MM.1S (cell line): Measurements from ENCODE around the gene CC2D2B.

Experiments
- DNase-seq: peaks from one replicate; pipeline ENCODE4 v3.0.0-alpha.2; 2015
- H2AFZ ChIP-seq: fragments of 300-600 bp; sonication (generic); 2 replicates; pipeline ENCODE4 v1.6.0; 2016; ENCODE audit warnings: antibody characterized with exemption, low read length
- H3F3A ChIP-seq: fragments of 300-600 bp; sonication (generic); 2 replicates; pipeline ENCODE4 v1.6.1; 2016; ENCODE audit warnings: mild to moderate bottlenecking, antibody characterized with exemption, low read length, moderate library complexity, mixed read lengths; ENCODE audit not compliant: insufficient read depth
- H3K27ac ChIP-seq: fragments of 300-600 bp; sonication (generic); 2 replicates; pipeline ENCODE4 v1.5.1; 2016; ENCODE audit warnings: mild to moderate bottlenecking, low read length
- H3K27me3 ChIP-seq: fragments of 300-600 bp; sonication (generic); replicated peaks from 2 replicates; pipeline ENCODE4 v1.6.0; 2016; ENCODE audit warnings: low read length; ENCODE audit not compliant: insufficient read depth
- H3K36me3 ChIP-seq: fragments of 300-600 bp; sonication (generic); replicated peaks from 2 replicates; pipeline ENCODE4 v1.6.1; 2016; ENCODE audit warnings: mild to moderate bottlenecking, low read length, mixed read lengths; ENCODE audit not compliant: insufficient read depth
- H3K4me1 ChIP-seq: fragments of 300-600 bp; sonication (generic); 2 replicates; pipeline ENCODE4 v1.6.1; 2016; ENCODE audit warnings: low read length, mixed read lengths
- H3K4me2 ChIP-seq: fragments of 300-600 bp; sonication (generic); 2 replicates; pipeline ENCODE4 v1.6.0; 2016; ENCODE audit warnings: low read depth, low read length
- H3K4me3 ChIP-seq: fragments of 300-600 bp; sonication (generic); 2 replicates; pipeline ENCODE4 v1.5.1; 2016; ENCODE audit warnings: low read length, mixed read lengths
- H3K79me2 ChIP-seq: fragments of 300-600 bp; sonication (generic); 2 replicates; pipeline ENCODE4 v1.6.1; 2016; ENCODE audit warnings: mixed run types, low read length, mixed read lengths
- H3K9ac ChIP-seq: fragments of 300-600 bp; sonication (generic); 2 replicates; pipeline ENCODE4 v1.6.1; 2016; ENCODE audit warnings: low read length, mixed read lengths
- H3K9me2 ChIP-seq: fragments of 300-600 bp; sonication (generic); replicated peaks from 2 replicates; pipeline ENCODE4 v1.6.1; 2016; ENCODE audit warnings: mild to moderate bottlenecking, low read length, mixed read lengths; ENCODE audit not compliant: insufficient read depth
- H3K9me3 ChIP-seq: fragments of 300-600 bp; sonication (generic); replicated peaks from 2 replicates; pipeline ENCODE4 v1.6.1; 2016; ENCODE audit warnings: mild to moderate bottlenecking, low read length, mixed read lengths; ENCODE audit not compliant: insufficient read depth
- H4K20me1 ChIP-seq: fragments of 300-600 bp; sonication (generic); 2 replicates; pipeline ENCODE4 v1.6.1; 2016; ENCODE audit warnings: mild to moderate bottlenecking, low read length, moderate library complexity, mixed read lengths; ENCODE audit not compliant: insufficient read depth
- EZH2 ChIP-seq: fragments of 300-600 bp; sonication (generic); optimal IDR thresholded peaks from 2 replicates; pipeline ENCODE3; 2017; ENCODE audit warnings: low read depth, mild to moderate bottlenecking, antibody characterized with exemption, low read length, mixed read lengths
- EZH2phosphoT487 ChIP-seq: fragments of 300-600 bp; sonication (generic); IDR thresholded peaks from 2 replicates; pipeline ENCODE4 v1.6.1; 2018; ENCODE audit warnings: antibody characterized with exemption, low read length
- TF ChIP-seq, protein P1 (sequence below): fragments of 300-600 bp; sonication (generic); IDR thresholded peaks from 2 replicates; pipeline ENCODE4 v1.5.1; 2016; ENCODE audit warnings: antibody characterized with exemption, low read length, mixed read lengths

Gene CC2D2B

DNA sequence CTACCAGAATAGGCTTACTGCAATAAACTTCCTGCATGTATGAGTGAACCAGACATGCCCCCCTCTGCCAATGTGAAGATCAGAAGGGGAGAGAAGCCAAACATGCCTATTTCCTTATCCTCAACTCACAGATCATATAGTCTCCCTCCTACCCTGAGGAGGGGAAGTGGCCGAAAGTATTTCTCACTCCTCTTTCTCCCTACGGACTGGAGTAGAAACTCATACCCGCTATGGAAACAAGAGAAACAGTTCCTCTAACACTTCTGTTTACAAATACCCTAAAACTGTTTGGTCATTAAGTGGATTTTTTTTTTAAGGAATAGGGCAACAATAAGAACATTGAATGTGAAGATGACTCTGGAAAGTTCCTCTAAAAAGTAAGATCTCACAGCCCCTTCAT, 167.0 kb downstream of the CC2D2B start:
- no peak overlapping the region for H3K27ac ChIP-seq

DNA sequence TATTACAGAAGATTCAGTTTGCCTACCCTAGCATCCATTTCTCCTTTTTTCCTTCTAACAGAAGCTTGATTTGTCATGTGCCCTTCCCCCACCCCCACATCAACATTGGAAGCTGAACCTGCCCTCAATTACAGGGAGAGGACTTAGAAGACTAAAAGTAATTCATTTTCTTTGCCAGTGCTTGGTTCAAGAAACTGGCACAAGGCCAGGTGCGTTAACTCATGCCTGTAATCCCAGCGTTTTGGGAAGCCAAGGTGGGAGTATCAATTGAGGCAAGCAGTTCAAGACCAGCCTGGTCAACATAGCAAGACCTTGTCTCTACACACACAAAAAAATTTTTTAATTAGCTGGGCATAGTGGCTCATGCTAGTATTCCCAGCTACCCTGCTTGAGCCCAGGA, 168.2 kb downstream of the CC2D2B start:
- Histone ChIP-seq H3K36me3 (no peaks in the 10 kb centered on the region), H3K4me2 (no peak overlapping the region), H3F3A (no peaks in the 10 kb centered on the region), H3K27ac (no peak overlapping the region), H3K79me2 (no peaks in the 10 kb centered on the region), H4K20me1 (no peaks in the 10 kb centered on the region), H3K9ac (no peak overlapping the region), H3K9me3 (no peaks in the 10 kb centered on the region), H3K4me1 (no peaks in the 10 kb centered on the region), H2AFZ (no peak overlapping the region), H3K4me3 (no peak overlapping the region), H3K9me2 (no peaks in the 10 kb centered on the region), H3K27me3 (no peaks in the 10 kb centered on the region)
- TF ChIP-seq, protein P1, sequence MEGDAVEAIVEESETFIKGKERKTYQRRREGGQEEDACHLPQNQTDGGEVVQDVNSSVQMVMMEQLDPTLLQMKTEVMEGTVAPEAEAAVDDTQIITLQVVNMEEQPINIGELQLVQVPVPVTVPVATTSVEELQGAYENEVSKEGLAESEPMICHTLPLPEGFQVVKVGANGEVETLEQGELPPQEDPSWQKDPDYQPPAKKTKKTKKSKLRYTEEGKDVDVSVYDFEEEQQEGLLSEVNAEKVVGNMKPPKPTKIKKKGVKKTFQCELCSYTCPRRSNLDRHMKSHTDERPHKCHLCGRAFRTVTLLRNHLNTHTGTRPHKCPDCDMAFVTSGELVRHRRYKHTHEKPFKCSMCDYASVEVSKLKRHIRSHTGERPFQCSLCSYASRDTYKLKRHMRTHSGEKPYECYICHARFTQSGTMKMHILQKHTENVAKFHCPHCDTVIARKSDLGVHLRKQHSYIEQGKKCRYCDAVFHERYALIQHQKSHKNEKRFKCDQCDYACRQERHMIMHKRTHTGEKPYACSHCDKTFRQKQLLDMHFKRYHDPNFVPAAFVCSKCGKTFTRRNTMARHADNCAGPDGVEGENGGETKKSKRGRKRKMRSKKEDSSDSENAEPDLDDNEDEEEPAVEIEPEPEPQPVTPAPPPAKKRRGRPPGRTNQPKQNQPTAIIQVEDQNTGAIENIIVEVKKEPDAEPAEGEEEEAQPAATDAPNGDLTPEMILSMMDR: no peak
- TF ChIP-seq EZH2phosphoT487: no peak
- no peak for TF ChIP-seq EZH2
- DNase-seq: no peak

More for the DNA sequence above, 167.0 kb downstream of the CC2D2B start:
- Histone ChIP-seq H3K9me2 (no peaks in the 10 kb centered on the region), H3K9me3 (no peaks in the 10 kb centered on the region), H3K36me3 (no peaks in the 10 kb centered on the region), H3K79me2 (no peaks in the 10 kb centered on the region), H3K27me3 (no peaks in the 10 kb centered on the region), H3K4me3 (no peak overlapping the region), H2AFZ (no peak overlapping the region), H3K4me1 (no peaks in the 10 kb centered on the region), H3K9ac (no peak overlapping the region), H4K20me1 (no peaks in the 10 kb centered on the region), H3K4me2 (no peak overlapping the region), H3F3A (no peaks in the 10 kb centered on the region)
- TF ChIP-seq EZH2: no peak
- TF ChIP-seq, protein P1: no peak
- no peak for TF ChIP-seq EZH2phosphoT487
- DNase-seq: no peak

DNA sequence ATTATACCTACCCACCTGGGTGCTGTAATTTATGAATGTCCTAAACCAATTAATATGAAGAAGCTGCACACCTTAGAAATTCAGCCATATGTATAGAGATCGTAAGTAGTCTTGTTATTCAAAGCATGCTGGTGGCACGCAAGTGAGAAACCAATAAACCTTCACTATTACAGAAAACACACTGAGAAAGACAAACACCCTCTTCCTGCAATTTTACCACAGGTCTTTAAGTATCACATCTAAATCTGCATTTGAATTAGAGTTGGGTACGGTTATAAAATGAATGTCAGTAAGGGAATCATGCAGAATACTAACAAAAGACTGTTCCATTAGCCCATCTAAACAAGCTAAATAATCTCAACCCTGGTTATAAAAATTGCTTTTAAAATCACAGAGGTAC, 169.4 kb downstream of the CC2D2B start:
- no peak overlapping the region for H3K9ac ChIP-seq
- no peaks in the 10 kb centered on the region for H3K9me2 ChIP-seq
- no peak overlapping the region for H3K4me2 ChIP-seq
- H3K9me3 ChIP-seq: no peaks in the 10 kb centered on the region
- no peak for DNase-seq
- H3K27ac ChIP-seq: no peak overlapping the region
- no peak overlapping the region for H3K4me3 ChIP-seq
- no peaks in the 10 kb centered on the region for H3K4me1 ChIP-seq
- no peaks in the 10 kb centered on the region for H3K27me3 ChIP-seq
- no peaks in the 10 kb centered on the region for H4K20me1 ChIP-seq
- no peak overlapping the region for H2AFZ ChIP-seq
- TF ChIP-seq EZH2 (no peak), EZH2phosphoT487 (no peak)
- TF ChIP-seq, protein P1: no peak
- no peaks in the 10 kb centered on the region for H3K79me2 ChIP-seq
- H3K36me3 ChIP-seq: no peaks in the 10 kb centered on the region
- no peaks in the 10 kb centered on the region for H3F3A ChIP-seq

DNA sequence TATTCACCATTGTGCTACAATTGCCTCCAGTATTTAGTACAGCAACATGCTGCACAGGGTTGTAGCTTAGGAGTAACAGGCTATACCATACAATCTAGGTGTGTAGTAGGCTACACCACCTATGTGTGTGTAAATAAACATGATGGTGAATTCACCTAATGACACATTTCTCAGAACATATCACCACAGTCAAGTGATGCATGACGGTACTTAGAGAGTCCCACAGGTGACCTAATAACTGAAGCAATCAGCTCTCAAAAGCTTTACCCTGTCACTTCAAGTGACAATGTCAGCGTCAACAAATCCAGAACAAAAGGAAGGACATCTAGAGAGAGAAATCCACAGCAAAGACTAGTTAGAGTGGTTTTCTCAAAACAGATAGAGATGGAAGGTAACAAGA, 174.4 kb downstream of the CC2D2B start:
- Histone ChIP-seq H4K20me1 (no peaks in the 10 kb centered on the region), H3K4me2 (no peak overlapping the region), H3K79me2 (no peaks in the 10 kb centered on the region), H3K9ac (no peak overlapping the region), H3K9me3 (no peaks in the 10 kb centered on the region), H3K36me3 (no peaks in the 10 kb centered on the region), H3K27me3 (no peaks in the 10 kb centered on the region), H3K9me2 (no peaks in the 10 kb centered on the region), H3K27ac (no peak overlapping the region), H2AFZ (no peak overlapping the region), H3F3A (no peaks in the 10 kb centered on the region), H3K4me1 (no peaks in the 10 kb centered on the region), H3K4me3 (no peak overlapping the region)
- no peak for DNase-seq
- TF ChIP-seq EZH2 (no peak), EZH2phosphoT487 (no peak)
- TF ChIP-seq, protein P1: no peak
